GM18498 (cell line): ENCODE results near the gene TTC6.

Experiments
- ATAC-seq: cut with Tn5 transposase; IDR thresholded peaks from one replicate; pipeline ENCODE4 v1.9.1; 2021; ENCODE audit warnings: mild to moderate bottlenecking, moderate library complexity; ENCODE audit not compliant: unreplicated experiment

Gene TTC6

GRCh38 chr14:37623971-37624370 is 28.5 kb downstream of the TTC6 start:
- no peak for ATAC-seq

DNA sequence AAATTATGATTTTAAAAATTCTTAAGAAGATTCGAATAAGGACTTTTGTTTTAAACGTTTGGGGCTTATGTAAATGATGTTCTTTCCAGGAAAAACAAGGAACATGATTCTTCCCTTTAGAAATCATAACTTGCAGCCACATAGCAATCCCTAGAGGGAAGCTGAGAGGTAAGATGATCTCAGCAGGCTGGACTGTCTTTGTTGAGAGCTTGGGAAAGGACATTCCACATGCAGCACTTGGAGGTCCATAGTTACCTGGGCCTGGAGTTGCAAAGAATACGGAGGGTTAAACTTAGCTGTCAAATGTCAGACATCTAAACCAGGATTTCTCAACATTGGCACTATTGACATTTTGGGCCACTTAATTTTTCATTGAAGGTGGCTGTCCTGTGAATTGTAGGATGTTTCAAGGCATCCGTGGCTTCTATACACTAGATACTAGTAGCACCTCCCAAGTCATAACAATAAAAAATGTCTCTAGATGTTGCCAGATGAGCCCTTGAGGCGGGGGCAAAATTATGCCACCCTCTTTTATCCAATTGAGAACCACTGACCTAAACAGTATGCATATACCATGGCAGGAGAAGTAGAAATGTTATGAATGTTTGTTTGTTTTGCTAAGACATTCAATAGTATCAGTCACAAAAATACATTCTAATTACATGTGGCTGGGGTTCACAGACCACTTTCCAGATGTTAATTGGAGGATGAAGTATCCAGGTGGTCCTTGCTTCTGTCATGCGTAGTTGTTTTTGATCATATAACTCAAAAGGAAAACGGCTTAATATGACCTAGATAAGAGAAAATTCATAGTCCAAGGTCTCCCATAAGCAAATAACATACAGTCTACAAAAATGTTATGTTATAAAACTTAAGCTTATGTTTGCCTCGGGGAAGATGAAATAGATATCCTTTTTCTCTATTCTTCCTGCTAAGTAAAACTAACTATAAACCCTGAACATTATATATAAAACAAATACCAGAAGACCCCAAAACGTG is 30.5 kb downstream of the TTC6 start:
- no peak for ATAC-seq

DNA sequence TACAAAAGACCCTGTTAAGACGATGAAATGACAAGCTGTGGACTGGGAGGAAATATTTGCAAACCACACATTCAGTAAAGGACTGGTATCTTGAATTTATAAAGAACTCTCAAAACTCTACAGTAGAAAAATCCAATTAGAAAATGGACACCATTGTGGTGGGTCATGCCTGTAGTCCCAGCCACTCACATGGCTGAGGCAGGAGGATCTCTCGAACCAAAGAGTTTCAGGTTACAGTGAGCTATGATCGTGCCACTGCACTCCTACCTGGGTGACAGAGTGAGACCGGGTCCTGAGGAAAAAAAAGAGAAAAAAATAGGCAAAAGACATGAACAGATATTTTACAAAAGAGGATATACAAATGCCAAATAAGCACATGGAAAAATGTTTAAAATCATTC is 41.9 kb downstream of the TTC6 start:
- no peak for ATAC-seq

DNA sequence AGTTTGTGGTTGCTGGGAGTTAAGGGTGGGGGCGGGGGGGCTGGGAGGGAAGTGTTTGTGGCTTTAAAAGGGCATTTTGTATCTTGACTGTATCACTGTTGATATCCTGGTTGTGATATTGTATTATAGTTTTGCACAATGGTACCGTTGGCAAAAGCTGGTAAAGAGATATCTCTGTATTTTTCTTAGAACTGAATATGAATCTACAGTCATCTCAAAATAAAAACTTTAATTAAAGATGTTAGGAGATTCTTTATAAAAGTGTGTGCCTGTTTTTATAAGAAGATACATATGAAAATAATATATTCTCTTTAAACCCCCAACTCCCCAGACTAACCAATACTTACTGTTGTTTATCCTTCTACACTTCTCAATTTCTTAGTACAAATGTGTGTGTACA is 43.2 kb downstream of the TTC6 start:
- no peak for ATAC-seq

- no peak for ATAC-seq
These were observed 45.7 kb downstream of the TTC6 start for GRCh38 chr14:37641117-37641516.

DNA sequence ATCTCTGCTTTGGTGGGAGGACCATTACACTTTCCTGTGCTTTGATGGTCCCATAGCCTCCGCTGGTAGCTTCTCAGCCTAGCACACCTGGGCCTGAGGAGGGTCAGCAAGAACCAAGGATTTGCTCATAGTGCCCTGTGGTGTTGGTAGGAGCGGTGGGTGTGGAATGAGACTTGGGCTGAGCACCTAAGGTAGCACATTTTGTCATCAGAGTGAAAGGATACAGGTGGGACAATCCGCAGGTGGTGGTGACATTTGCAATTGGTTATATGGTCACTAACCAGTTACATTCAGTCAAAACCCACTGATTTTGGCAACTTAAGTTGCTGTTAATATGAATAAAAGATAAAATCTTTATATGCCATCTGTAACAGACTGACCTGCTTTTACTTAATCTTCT is 46.7 kb downstream of the TTC6 start:
- ATAC-seq, result no peak

DNA sequence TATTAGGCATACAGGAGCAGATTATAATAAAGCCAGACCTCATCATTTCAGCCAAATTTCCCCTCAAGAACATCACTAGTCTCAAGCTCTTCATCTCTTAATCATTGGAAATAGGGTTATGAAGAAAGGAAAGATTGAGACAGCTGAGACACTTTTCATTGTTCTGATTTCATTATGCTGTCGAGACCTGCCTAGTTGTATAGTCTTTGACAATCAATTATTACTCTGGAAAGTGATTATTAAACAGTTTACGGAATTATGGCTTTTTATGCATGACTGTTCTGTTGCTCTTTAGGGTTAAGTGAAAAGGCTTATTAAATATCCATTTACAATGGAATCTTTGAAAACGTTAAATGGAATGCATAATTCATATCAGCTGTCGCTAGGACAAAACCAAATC is 48.3 kb downstream of the TTC6 start:
- no peak for ATAC-seq
